ENCODE results near the gene TASOR2. TPM values are rescaled to one million over a fixed set of nuclear protein-coding genes. Genes with fewer than 3 reads are reported as not detected.

Gene TASOR2
- total RNA-seq, 1 donor from 2014 or later: 57.2 TPM

DNA sequence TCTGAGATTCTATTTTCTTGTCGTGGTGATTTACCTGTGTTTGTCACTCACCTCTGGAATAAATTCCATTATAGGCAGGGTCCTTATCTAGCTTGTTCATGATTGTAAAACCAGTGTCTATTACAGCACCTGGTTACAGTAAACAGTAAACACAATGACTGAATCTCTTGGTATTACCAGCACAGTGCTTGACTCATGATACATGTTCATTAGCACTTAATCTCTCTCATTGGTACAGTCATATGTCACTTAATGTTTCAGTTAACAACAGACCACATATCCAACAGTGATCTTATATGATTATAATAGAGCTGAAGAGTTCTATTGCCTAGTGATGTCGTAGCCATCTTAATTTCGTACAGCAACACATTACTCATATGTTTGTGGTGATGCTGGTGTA lies 1.6 kb upstream of the TASOR2 start:
- no peak for DNase-seq
- peaks cover 10% of the 10 kb centered on the region for H3K4me1 Mint-ChIP-seq (ENCODE audit: low read depth, unreplicated experiment)
- TF ChIP-seq, protein P1, sequence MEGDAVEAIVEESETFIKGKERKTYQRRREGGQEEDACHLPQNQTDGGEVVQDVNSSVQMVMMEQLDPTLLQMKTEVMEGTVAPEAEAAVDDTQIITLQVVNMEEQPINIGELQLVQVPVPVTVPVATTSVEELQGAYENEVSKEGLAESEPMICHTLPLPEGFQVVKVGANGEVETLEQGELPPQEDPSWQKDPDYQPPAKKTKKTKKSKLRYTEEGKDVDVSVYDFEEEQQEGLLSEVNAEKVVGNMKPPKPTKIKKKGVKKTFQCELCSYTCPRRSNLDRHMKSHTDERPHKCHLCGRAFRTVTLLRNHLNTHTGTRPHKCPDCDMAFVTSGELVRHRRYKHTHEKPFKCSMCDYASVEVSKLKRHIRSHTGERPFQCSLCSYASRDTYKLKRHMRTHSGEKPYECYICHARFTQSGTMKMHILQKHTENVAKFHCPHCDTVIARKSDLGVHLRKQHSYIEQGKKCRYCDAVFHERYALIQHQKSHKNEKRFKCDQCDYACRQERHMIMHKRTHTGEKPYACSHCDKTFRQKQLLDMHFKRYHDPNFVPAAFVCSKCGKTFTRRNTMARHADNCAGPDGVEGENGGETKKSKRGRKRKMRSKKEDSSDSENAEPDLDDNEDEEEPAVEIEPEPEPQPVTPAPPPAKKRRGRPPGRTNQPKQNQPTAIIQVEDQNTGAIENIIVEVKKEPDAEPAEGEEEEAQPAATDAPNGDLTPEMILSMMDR (IDR thresholded peaks at IDR 0.05; ENCODE audit: partially characterized antibody, unreplicated experiment): no peak
- H3K27ac Mint-ChIP-seq (ENCODE audit: unreplicated experiment): no peak overlapping the region
- peaks cover 4% of the 10 kb centered on the region for H3K9me3 Mint-ChIP-seq (ENCODE audit: unreplicated experiment)
- H3K36me3 Mint-ChIP-seq (ENCODE audit: unreplicated experiment): no peaks in the 10 kb centered on the region
- H3K4me3 Mint-ChIP-seq (ENCODE audit: unreplicated experiment): no peak overlapping the region
- H3K27me3 Mint-ChIP-seq (ENCODE audit: unreplicated experiment): peaks cover 3% of the 10 kb centered on the region

DNA sequence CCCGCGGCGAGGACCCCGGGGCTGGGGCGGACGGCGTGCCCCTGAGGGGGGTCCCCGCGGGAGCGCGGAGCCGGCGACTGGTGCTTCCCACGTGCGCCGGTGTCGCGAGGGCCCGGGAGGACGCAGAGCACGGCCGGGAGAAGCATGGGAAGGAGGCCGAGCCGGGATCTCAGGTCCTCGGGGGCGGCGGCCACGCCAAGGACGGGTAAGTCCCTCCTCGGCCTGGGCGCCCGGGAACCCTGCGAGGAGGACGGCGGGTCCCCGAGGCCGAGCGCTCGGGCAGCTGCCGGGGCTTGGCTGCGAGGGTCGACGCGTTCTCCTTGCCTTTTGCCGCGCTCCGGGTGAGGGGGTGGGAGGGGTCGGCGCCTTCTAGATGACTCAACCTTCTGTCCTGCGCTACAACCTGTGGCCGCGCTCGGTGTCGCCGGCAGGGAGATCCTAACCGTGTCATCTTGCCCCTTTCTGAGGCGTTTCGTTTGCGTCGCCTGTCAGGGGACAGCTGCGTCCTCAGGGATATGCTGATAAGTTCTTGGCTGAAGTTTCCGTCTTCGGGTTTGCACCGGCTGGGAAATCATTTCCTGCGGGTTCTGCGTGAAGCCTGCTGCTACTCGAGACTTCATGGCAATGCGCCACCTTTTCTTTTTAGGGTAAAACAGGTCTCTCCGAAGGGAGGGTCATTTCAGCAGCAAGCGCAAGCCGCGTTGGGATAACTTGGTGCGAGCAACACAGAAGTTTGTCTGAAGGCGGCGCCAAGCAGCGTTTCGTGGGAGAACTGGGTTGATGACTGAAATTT lies 529 bp downstream of the TASOR2 start:
- peak; percentile 73 for DNase-seq
- peak overlapping the region; percentile 98 for H3K4me3 Mint-ChIP-seq (ENCODE audit: unreplicated experiment)
- H3K27me3 Mint-ChIP-seq (ENCODE audit: unreplicated experiment): peaks cover 3% of the 10 kb centered on the region
- H3K4me1 Mint-ChIP-seq (ENCODE audit: low read depth, unreplicated experiment): peaks cover 8% of the 10 kb centered on the region
- H3K27ac Mint-ChIP-seq (ENCODE audit: unreplicated experiment): peak overlapping the region; percentile 90
- no peaks in the 10 kb centered on the region for H3K36me3 Mint-ChIP-seq (ENCODE audit: unreplicated experiment)
- peaks cover 4% of the 10 kb centered on the region for H3K9me3 Mint-ChIP-seq (ENCODE audit: unreplicated experiment)
- TF ChIP-seq, protein P1 (IDR thresholded peaks at IDR 0.05; ENCODE audit: partially characterized antibody, unreplicated experiment): no peak

DNA sequence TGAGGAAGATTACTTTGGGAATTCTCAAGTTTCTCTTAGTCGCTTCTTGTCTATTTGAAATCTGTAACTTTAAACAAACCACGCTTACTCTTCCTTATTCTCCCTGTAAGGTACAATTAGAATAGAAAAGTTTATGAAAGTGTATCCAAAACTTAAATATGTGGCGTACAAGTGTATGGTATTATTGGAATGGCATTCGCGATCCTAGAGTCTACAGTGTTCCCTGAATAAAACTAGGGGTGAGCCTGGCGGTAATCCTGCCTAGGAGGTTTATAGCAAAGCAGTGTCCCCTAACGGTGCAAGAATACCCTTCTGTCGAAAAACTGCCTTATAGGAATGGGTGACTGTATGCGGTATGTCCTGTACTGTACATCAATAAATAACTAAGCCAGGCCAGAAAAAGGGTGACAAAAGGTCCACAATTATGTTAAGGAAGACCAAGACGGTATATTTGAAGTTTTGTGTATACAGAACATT lies 1.2 kb downstream of the TASOR2 start:
- H3K4me3 Mint-ChIP-seq (ENCODE audit: unreplicated experiment): peak overlapping the region; percentile 98
- no peak overlapping the region for H3K27ac Mint-ChIP-seq (ENCODE audit: unreplicated experiment)
- H3K27me3 Mint-ChIP-seq (ENCODE audit: unreplicated experiment): peaks cover 3% of the 10 kb centered on the region
- TF ChIP-seq, protein P1 (IDR thresholded peaks at IDR 0.05; ENCODE audit: partially characterized antibody, unreplicated experiment): no peak
- DNase-seq: no peak
- H3K9me3 Mint-ChIP-seq (ENCODE audit: unreplicated experiment): peaks cover 4% of the 10 kb centered on the region
- H3K36me3 Mint-ChIP-seq (ENCODE audit: unreplicated experiment): no peaks in the 10 kb centered on the region
- H3K4me1 Mint-ChIP-seq (ENCODE audit: low read depth, unreplicated experiment): peaks cover 8% of the 10 kb centered on the region

DNA sequence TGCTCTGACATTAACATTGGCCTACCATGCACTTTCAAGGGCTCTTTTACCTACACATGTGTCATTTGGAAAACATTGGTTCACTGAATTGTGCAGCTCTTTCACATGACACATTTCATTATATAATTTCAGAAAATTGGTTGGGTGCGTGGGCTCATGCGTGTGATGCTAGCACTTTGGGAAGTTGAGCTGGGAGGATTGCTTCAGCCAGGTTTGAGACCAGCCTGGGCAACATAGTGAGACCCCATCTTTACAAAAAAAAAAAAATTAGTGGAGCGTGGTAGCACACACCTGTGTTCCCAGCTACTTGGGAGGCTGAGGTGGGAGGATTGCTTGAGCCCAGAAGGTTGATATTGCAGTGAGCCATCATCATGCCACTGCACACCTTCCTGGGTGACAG lies 3.9 kb downstream of the TASOR2 start:
- no peak for DNase-seq
- peaks cover 4% of the 10 kb centered on the region for H3K9me3 Mint-ChIP-seq (ENCODE audit: unreplicated experiment)
- no peaks in the 10 kb centered on the region for H3K36me3 Mint-ChIP-seq (ENCODE audit: unreplicated experiment)
- peaks cover 22% of the 10 kb centered on the region for H3K4me1 Mint-ChIP-seq (ENCODE audit: low read depth, unreplicated experiment)
- peaks cover 3% of the 10 kb centered on the region for H3K27me3 Mint-ChIP-seq (ENCODE audit: unreplicated experiment)
- no peak overlapping the region for H3K27ac Mint-ChIP-seq (ENCODE audit: unreplicated experiment)
- TF ChIP-seq, protein P1 (IDR thresholded peaks at IDR 0.05; ENCODE audit: partially characterized antibody, unreplicated experiment): no peak
- H3K4me3 Mint-ChIP-seq (ENCODE audit: unreplicated experiment): no peak overlapping the region

DNA sequence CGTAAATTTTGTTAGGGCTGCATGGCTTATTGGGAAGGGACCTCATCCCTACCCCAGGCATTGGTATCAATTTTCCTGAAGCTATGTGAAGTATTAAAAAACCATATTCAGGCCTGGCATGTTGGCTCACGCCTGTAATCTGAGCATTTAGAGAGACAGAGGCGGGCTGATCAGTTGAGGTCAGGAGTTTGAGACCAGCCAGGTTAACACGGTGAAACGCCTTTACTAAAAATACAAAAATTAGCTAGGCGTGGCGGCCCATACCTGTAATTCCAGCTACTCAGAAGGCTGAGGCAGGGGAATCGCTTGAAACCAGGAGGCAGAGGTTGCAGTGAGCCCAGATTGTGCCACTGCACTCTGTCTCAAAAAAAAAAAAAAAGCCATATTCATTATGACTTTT lies 7.1 kb downstream of the TASOR2 start:
- no peaks in the 10 kb centered on the region for H3K27me3 Mint-ChIP-seq (ENCODE audit: unreplicated experiment)
- no peaks in the 10 kb centered on the region for H3K9me3 Mint-ChIP-seq (ENCODE audit: unreplicated experiment)
- peaks cover 35% of the 10 kb centered on the region for H3K4me1 Mint-ChIP-seq (ENCODE audit: low read depth, unreplicated experiment)
- TF ChIP-seq, protein P1 (IDR thresholded peaks at IDR 0.05; ENCODE audit: partially characterized antibody, unreplicated experiment): no peak
- H3K4me3 Mint-ChIP-seq (ENCODE audit: unreplicated experiment): peak overlapping the region; percentile 95
- H3K36me3 Mint-ChIP-seq (ENCODE audit: unreplicated experiment): no peaks in the 10 kb centered on the region
- no peak for DNase-seq
- peak overlapping the region; percentile 48 for H3K27ac Mint-ChIP-seq (ENCODE audit: unreplicated experiment)
